NCI-H1105 treated with DMSO at 0.1 percent for 48 hours (cell line): ENCODE measurements around the gene GEMIN7.
"Not testable (repeated sequence)": the region's sequence is repeated elsewhere in the genome, so short reads cannot be mapped to it uniquely, and the experiment has no call there.

Experiments
- DNase-seq: peaks from one replicate; lab custom pipeline; 2025; lab: John Stamatoyannopoulos, UW

The GEMIN7 gene

DNA sequence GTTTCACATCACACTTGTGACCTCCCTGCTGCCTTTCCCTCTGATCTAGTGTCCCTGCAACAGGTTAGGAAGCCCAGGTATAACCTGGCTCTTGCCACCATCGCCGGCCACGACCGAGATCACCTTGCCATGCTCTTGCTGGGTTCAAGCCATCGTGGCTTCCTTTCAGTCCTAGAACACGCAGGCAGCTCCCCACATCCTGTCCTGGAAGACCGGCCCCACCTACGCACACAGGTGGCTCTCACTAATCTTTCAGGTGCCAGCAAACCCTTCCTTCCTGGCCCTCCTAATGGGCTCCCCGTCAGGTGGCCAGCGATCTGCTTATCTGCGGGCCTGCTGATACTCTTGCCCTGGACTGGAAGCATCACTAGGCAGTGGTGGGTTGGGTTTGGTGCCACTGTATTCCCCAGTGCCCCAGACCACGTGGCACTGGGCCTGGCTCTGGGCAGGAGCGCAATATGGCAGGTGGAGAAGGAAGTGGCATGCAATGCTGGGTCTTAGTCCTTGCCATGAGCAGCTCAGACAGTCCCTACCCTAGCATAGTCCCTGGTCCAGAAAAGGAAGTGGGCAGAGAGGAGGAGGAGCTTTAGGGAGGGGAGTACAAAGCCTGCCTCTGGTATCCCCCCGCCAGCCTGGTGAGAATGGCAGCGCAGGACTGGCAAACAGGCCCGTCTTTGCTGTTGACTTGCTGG is 25.7 kb downstream of the GEMIN7 start:
- no peak for DNase-seq

DNA sequence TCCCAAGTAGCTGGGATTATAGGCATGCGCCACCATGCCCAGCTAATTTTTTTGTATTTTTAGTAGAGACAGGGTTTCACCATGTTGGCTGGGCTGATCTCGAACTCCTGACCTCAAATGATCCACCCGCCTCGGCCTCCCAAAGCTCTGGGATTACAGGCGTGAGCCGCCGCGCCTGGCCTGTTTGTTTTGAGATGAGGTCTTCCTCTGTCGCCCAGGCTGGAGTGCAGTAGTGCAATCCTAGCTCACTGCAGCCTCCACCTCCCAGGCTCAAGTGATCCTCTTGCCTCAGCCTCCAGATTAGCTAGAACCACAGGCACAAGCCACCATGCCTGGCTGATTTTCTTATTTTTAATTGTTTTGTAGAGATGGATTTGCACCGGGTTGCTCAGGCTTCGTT is 27.3 kb downstream of the GEMIN7 start:
- DNase-seq = not testable (repeated sequence)

DNA sequence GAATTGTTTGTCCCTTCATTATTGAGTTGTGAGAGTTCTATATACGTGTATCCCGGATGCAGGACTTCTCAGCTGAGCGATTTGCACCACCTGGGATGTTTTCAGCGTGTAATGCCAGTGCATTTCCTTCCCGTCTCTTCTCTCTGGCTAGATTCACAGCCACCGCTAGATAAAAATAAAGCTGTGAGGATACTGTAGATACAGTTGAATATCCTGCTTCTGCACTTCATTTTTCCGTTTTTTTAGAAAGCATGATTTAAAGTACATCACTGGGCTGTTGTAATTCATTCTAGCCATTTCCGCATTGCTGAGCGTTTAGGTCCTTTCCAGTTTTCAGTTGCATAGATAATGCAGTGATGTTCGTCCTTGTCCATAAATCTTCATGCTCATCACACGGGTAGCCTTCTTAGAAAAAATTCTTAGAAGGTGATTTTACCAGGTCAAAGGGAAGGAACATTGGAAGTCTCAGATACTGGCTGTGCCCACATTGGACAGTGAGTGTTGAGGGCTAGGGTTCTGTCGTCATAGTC is 28.6 kb downstream of the GEMIN7 start:
- no peak for DNase-seq

DNA sequence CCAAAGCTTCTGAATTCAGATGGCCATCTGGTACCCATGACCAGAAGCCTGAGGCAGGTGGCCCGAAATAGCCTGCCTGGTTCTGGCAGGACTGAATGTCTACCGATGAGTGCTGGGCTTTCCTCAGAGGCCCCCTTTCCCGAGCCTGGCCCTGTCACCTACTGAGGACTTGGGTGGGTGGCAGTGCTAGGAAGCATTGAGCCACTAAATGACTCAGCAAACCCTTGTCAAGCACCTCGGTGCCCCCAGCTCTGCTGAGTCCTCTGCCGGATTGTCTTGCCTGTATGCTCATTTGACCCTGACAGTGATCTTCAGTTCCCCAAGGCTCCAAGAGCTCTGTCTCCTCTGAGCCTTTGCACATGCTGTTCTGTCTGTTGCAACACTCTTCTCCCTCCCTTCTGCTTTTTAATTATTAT is 31.8 kb downstream of the GEMIN7 start:
- DNase-seq = no peak

DNA sequence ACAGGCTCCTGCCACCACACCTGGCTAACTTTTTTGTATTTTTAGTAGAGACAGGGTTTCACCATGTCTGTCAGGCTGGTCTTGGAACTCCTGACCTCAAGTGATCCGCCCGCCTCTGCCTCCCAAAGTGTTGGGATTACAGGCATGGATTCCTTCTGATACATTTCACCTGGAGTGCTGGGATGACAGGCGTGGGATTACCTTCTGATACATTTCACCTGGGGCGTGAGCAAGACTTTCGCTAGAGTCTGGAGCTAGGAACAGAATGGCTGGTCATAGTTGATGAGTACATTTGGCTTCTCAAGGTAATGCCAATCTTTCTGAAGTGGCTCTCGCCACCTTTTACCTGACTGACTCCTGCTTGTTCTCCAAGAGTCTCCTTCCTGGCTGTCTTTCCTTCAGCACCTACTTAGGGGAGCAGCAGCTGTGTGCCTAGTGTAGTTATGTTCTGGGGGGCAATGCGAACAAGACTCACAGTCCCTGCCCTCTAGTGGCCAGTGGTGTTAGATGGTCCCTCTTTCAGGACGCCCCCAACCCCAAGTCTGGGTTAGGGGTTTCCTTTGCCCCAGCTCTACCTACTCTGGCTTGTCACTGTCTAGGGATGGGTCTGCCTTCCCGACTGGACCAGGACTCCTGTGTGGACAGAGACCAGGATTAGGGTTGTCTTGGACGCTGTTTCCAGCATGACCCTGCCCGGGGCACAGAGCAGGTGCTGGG is 33.2 kb downstream of the GEMIN7 start:
- DNase-seq = no peak

DNA sequence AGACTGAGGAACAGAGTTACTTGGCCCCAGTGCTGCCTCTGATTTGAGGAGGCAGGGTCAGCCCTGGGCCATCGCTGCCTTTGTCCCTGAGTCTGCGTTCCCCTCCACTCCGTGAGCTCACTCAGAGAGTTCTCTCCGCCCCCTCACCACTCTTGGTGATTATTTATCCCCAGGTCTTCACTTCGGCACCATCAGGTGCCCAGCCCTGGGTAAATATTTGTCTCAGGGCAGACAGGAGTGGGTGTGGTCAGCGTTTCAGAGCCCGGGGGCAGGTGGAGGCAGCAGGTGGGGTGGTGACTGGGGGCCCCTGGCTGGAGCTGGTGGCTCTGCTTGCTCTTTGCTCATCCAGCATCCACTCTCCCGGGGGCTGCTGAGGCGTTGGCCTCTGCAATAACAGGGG is 34.6 kb downstream of the GEMIN7 start:
- peak; percentile 55 for DNase-seq

DNA sequence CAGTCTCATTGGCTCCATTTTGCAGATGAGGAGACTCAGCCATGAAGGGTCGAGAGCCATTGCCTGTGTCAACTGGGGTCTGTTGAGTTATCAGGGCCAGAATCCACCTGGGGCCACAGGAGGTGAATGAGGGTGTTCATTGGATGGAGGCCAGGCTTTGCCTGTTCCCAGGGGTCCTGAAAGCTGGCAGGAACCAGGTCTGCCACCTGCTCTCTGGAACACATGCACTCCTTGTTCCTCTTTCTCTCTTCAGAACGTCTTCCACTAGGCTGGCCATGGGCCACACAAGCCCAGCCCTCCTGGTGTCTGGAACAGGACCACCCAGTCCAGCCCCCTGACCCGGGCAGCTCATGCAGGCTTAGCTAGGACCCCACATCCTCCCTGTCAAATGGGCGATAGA is 35.1 kb downstream of the GEMIN7 start:
- DNase-seq = peak; percentile 35

DNA sequence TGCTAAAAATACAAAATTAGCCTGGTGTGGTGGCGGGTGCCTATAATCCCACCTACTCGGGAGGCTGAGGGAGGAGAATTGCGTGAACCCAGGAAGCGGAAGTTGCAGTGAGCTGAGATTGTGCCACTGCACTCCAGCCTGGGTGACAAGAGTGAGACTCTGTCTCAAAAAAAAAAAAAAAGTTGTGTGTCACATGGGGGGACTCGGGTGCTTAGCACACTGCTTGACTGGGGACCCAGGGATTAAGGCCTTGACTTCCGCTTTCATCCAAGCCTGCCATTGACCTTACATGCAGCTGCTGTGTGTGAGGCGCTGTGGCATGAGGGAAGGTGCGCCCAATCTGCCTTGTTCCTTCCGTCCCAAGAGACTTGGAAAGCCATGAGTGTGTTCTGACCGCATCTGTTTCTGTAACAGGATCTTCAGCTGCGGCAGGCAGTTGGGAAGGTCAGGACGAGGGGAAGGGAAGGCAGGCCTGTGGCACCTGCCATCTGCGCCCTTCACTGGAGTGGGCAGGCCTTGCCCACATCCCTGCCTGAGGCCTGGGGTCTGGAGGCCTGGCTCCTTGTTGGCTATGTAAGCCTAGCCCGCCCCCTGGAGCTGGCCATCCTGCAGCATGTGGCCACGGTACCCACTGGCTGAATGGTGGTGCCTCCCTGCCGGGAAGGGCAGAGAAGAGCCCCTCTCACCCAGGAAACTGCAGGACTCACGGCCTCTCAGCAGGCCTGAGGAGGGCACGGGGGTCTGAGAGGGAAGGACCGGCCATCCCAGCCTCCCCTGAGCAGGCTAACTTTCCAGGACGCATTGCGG is 37.0 kb downstream of the GEMIN7 start:
- no peak for DNase-seq

DNA sequence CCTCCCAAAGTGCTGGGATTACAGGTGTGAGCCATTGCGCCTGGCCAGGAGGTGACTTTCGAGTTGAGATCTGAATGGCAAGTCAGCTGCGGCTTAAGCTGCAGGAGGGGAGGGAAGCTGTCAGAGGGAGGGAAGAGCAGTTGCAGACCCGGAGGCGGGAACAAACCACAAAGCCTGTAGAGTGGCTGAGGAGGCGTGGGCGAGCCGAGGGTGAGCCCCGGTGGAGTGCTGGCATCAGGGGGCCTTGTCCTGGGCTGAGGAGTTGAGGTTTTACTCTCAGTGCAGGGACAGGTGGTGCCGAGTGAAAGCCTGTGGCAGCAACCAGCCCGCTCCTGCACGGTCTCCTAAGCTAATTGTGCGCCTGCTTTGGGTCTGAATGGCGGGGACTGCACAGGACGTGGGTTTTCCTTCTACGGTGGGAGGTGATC is 38.1 kb downstream of the GEMIN7 start:
- no peak for DNase-seq

DNA sequence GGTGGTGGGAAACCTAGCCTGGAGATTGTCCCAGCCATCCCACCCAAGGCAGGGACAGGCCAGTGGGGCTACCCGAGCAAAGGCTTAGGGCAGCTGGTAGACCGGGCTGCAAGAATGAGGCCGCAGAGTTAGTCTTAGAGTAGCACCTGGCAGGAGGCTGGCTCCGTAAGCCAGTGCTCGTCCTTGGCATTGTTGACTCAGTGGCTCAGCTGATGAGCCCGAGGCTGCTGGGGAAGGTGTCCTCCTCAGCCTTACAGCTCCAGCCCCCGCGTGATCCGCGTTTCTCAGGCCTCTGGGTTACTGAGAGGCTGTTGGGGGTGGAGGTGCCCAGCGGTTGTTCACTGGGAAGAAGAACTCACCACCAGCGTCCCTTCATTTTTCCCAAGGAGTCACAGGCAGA is 38.6 kb downstream of the GEMIN7 start:
- DNase-seq = no peak

DNA sequence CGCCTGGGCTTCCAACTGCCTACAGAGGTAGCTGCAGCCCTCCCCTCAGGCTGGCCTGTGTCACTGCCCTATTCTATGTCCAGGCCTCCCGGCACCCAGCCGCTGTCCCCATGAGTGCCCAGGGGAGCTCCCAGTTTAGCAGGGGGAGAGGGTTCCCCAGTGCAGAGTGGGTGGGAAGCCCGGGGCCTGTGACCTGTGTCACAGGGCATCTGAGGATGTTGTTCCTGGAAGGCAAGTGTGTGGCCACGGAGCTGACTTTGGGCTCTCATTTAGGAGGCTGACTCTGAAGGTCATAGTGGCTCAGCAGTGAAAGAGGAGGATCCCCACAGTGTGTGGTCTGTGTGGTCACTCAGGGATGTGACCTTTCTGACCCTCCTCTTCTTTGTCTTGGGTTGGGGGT is 39.0 kb downstream of the GEMIN7 start:
- DNase-seq = no peak

DNA sequence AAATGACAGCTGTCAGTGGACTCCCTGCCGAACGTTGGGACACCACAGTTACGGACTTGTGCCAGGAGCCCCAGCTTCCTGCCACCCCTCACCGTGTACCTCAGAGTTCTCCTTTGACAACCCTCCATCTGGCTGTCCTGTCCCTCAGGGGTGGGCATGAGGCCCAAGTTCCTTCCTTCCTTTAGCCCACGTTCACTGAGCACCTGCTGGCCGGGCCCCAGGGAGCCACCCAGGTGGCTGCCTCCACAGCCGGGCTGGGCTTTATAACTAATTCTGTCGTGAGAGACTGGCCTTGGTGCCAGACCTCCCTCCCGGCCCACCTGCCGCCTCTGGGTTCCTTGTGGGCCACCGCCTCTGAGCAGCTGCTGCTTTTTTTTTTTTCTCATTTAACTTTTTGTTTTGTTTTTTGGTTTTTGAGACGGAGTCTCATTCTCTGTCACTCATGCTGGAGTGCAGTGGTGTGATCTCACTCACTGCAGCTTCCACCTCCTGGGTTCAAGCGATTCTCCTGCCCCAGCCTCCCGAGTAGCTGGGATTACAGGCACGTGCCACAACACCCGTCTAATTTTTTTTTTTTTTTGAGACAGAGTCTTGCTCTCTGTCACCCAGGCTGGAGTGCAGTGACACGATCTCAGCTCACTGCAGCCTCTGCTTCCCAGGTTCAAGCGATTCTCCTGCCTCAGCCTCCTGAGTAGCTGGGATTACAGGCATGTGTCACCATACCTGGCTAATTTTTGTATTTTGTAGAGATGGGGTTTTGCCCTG is 39.7 kb downstream of the GEMIN7 start:
- DNase-seq = not testable (repeated sequence)

DNA sequence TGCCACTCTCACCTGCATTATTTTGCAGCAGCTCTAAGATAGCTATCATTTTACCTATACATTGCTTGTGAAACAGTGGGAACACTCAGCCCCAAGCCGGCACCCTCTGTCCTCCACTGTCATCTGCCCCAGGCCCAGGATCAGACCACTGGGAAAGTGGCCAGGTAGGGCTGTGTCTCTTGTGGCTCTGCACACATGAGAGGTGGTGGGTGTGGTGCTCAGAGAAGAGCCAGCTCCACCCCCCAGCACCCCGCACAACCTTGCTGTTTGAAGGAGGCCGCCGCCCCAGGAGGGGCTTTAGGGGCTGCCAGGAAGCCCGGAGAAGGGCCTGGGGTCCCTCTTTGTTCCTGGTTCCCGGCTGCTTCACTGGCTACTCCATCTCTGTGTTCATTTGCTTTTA is 40.5 kb downstream of the GEMIN7 start:
- DNase-seq = no peak

DNA sequence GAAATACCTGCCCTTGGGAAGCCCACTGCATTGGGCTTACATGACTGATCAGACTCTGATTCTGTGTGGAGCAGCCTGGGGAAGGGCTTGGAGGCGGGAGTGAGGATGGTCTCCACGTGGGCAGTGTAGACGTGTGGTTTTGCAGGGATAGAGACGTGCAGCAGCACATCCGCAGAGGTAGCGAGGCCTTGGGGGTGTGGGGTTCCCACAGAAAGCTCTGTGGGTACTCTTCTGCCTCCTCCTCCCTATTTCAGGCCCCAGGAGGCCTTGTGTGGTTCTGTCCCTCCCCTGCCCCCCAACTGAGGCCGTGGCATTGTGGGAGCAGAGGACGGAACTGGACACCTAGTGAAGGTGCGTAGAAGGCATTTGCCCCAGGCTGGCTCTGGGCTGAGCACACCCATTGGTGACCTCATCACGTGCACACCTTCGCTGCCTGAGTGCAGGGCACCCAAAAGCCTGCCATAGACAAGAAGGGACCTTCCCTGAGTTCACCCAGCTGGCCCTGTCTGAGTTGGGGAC is 42.8 kb downstream of the GEMIN7 start:
- DNase-seq = no peak

DNA sequence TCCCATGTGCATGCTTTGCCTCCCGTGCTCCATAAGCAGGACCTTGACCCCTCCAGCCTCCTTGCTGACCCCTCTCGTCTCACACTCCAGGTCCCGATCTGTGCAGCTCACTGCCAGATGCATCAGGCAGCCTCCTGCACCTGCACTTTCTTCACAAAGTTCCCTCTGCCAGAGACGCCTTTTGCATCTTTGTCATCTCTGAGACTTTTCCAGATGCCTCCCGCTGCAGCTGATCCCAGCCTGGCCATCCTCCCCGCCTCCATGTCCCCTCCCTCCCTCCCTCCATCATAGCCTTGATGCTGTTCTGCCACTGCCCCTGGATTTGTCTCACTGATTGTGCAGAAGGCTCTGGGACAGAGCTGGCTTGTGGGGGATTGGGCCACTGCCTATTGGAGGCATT is 43.8 kb downstream of the GEMIN7 start:
- DNase-seq = no peak

DNA sequence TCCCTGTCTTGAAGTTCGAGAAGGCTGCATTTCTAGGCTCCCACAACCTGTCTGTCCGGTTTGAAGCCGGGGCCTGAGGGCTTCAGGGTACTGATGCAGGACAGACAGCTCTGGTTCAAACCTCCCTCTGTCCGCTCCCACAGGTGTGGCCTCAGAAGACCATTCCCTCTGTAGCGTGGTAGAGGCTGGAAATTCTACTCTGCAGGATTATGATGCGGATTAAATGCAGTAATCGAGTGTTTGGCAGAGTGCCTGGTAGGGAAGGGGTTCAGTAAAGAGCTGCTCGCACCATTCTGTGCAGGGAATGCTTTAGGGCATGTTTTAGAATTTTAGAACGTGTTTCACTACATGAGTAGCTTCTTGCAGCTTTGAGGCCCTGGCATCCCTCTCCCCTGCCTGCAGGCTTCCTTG is 44.4 kb downstream of the GEMIN7 start:
- no peak for DNase-seq

DNA sequence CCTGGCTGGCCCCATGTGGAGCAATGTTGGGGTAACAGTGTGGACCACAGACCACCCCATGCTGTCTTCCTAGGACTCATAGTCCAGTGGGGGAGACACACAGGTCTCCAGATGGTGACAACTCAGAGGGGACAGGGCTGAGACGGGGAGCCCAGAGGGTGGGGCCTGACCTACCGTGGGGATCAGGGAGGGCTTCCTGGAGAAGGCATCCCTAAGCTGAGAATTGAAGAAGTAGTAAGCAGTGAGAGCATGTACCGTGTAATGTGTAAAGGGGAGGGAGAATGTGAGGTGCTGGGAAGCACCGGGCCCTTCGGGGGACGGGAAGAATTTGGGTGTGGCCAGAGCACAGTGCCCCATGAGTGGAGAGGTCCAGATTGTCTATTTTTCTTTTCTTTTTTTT is 45.0 kb downstream of the GEMIN7 start:
- no peak for DNase-seq

DNA sequence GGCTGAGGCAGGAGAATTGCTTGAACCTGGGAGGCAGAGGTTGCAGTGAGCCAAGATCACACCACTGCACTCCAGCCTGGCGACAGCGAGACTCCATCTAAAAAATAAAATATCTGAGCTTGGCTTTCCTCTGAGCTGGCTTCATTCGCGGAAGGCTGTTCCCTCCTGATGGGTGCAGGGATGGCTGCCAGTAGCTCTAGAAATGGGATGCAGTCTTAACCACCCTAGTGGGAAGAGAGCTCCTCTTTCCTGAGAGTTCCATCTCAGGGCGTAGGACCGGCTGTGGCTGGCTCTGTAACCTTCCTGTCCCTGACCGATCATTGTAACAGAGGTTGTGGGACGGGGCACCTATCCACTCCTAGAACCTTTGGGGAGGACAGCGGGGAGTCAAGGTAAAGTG is 46.3 kb downstream of the GEMIN7 start:
- no peak for DNase-seq

DNA sequence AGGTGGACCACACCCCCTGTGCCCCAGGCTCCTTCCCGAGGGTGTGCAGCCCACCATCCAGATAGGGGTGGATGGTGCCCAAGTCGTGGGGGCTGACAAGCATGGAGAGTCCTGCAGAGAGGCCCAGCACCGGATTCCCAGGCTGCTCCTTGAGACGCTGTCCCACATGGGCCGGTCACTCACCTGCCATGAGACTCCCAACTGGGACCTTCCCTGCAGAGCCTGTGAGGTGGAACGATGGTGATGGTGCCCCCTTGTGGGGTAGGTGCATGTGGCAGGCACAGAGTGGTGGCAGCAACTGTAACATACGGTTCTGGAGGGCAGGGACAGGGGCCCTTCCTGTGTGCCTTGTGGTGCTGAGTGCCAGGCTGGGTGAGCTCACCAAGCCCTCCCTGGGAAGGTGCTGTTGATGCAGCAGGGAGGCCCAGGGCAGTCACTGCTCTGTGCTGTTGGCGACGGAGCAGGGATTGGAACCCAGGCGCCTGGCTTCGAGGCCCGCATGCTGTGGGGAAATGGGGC is 47.0 kb downstream of the GEMIN7 start:
- peak; percentile 4 for DNase-seq

DNA sequence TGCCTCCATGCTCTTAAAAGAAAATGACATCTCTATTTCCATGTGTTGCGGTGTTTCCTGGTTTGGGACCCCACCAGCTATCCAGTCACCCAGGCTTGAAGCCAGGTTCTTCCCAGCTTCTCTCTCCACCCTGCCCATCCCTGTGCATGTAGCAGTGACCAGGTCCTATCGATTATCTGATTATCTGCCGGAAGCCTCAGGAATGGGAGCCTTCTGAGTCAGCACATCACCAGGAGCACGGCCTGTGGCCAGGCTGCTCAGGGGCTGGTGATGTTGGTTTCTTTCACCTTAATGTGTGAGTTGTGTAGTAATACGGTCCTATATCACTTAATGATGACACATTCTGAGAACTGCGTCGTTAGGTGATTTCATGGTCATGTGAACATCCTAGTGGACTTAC is 47.6 kb downstream of the GEMIN7 start:
- no peak for DNase-seq

DNA sequence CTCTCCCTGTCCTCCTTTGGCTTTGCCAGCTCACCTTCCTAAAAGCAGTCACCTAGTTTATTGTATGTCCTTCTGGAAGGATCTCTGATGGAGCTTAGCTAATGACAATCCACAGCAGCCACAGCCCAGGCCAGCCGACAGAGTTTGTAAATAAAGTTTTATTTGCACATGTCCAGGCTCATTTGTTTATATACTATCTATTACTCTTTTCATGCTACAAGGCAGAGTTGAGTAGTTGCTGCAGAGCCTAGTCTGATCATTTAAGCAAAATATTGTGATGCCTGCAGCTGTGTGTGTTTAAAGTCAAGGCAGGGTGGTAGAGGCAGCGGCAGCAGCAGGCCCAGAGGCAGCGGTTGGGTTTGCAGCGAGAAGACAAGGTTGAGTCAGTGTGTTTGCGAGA is 49.1 kb downstream of the GEMIN7 start:
- DNase-seq = no peak
